ENCODE results near the gene NFYC. TPM values are rescaled to one million over a fixed set of nuclear protein-coding genes. Genes with fewer than 3 reads are reported as not detected.

The NFYC gene
- total RNA-seq, 4 donors from 2014 or later: 45.3 to 58.6 (median 57.4) TPM

DNA sequence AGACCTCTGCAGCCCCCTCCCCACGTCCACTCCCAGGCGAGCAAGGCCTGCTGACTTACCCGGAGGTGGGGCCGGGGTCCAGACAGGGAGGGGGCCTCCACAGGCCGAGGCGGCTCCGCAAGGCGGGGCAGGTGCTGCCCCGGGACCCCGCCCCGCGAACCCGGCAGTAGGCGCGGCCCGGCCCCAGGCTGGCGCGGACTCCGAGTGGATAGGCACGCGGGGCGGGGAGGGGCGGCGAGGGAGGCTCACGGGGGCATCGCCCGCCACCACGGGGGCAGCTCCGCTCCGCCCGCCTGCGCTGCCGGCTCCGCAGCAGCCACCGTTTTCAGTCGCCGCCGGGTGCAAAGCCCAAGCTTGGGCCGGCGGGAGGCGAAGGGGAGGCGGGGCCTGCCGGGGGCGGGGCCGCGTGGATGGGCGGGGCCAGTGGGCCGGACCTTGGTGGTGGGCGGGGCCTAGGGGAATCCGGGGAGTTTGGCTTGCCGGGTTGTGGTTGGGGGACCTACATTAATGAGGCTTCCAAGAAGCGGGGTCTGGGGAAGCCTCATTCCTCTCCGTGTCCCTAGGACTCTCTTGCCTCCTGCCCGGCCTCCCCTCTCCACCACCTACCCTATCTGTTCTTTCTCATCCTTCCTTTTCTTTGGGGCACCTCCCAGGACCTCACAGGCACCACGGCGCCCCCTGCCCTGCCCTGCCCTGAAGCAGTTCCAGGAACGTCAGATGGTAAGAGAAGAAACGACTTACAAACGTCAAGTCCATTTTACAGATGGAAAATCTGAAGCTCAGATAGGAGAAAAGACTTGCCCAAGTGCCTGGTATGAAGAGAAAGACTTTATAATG, 26.0 kb upstream of the NFYC start, which contains the start of gene RIMS3:
RIMS3 (minus strand) TSS at position 348 of the 837 bp plus-strand sequence. CDS start 23,757 bp downstream, outside the sequence.
- in situ Hi-C loops (cut with MboI; ENCODE audit: low sequenced_read_pairs in 4 of 4): no loop called here
- no peaks in the 10 kb centered on the region for H3K27me3 ChIP-seq
- H3K36me3 ChIP-seq: no peaks in the 10 kb centered on the region
- ATAC-seq: peak; percentile 84 to 85
- peak within 1 kb of the TSS; percentile 42 to 63 (median 54) for H3K4me3 ChIP-seq
- DNase-seq: peak; percentile 42 to 44
- intact Hi-C loops (cut with DNase I; ENCODE audit: low total_unique reads): no loop called here
- H3K9me3 ChIP-seq: no peaks in the 10 kb centered on the region
- no peak within 1 kb of the TSS for H3K27ac ChIP-seq
- TF ChIP-seq, protein P1, sequence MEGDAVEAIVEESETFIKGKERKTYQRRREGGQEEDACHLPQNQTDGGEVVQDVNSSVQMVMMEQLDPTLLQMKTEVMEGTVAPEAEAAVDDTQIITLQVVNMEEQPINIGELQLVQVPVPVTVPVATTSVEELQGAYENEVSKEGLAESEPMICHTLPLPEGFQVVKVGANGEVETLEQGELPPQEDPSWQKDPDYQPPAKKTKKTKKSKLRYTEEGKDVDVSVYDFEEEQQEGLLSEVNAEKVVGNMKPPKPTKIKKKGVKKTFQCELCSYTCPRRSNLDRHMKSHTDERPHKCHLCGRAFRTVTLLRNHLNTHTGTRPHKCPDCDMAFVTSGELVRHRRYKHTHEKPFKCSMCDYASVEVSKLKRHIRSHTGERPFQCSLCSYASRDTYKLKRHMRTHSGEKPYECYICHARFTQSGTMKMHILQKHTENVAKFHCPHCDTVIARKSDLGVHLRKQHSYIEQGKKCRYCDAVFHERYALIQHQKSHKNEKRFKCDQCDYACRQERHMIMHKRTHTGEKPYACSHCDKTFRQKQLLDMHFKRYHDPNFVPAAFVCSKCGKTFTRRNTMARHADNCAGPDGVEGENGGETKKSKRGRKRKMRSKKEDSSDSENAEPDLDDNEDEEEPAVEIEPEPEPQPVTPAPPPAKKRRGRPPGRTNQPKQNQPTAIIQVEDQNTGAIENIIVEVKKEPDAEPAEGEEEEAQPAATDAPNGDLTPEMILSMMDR (IDR thresholded peaks at IDR 0.05 in 4 of 5, conservative IDR thresholded peaks at IDR 0.05 in 1 of 5): no peak
- TF ChIP-seq POLR2A (IDR thresholded peaks at IDR 0.05): no peak
- peaks cover 4 to 6% of the 10 kb centered on the region in 2 donors for H3K4me1 ChIP-seq

DNA sequence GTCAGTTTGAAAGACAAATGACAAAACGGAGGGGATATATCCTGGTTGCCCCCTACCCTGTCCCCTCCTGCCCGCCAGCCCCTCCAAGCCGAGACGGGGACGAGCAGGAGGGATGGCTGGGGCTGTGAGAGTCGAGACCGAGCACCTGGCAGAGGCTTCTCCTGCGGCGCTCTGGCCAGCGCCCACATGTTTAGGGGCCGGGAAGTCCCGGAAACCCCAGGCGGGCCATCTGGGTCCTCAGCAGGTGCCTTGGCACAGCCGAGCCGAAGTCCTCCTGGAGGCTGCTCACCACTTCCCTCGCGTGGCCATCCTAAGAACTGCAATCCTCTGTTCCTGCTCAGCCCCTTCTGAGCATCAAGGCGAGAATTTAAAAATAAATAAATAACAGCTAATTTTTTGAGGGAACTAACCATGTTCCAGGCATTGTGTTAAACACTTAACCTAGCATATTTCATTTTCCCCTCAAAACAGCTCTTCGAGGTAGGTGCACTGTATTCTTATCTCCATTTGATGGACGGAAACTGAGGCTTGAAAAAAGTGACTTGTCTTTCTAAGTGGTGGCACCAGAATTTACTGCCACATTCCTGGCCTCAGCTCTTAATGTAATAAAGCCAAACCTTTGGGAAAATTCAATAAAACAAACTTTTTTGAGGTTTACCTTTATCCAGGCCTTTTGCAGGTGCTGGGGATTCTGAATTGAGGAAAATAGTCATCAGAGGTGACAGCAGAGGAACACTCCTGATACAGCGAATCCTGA, 22.6 kb upstream of the NFYC start:
- in situ Hi-C loops (cut with MboI; ENCODE audit: low sequenced_read_pairs in 4 of 4) (no loop called here), intact Hi-C loops (cut with DNase I; ENCODE audit: low total_unique reads) (loop anchor here (1.0 to 2.0 kb wide), 2 partner anchors 22 to 57 kb away; partner anchors contain the start of gene NFYC)
- peaks cover 4 to 6% of the 10 kb centered on the region in 2 donors for H3K4me1 ChIP-seq
- no peak overlapping the region for H3K27ac ChIP-seq
- no peaks in the 10 kb centered on the region for H3K27me3 ChIP-seq
- peak; percentile 64 to 74 for ATAC-seq
- H3K9me3 ChIP-seq: no peaks in the 10 kb centered on the region
- no peaks in the 10 kb centered on the region for H3K36me3 ChIP-seq
- DNase-seq: peak; percentile 30 to 63
- TF ChIP-seq, protein P1 (IDR thresholded peaks at IDR 0.05 in 4 of 5, conservative IDR thresholded peaks at IDR 0.05 in 1 of 5): peak; percentile 78 to 97 (median 83)
- TF ChIP-seq POLR2A (IDR thresholded peaks at IDR 0.05): no peak
- peak overlapping the region; percentile 32 to 44 (median 36) for H3K4me3 ChIP-seq

DNA sequence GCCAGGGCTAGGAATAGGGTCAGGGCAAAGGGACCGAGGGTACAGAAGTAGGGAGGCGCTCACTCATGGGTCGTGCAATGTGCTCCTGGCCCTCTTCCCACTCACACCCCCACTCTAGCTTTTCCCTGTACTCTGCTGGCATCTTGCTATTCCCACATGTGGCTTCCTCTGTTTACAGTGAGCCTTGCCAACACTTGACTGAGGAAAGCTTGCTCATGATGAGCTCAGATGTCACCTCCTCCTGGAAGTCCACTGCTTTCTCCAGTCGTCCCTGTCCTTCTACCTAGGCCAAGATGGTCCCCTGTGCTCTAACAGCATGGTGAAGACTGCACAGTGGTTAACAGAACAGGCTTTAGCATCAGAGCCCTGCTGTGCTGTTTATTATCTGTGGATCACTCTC, 18.1 kb upstream of the NFYC start:
- no peak for ATAC-seq

DNA sequence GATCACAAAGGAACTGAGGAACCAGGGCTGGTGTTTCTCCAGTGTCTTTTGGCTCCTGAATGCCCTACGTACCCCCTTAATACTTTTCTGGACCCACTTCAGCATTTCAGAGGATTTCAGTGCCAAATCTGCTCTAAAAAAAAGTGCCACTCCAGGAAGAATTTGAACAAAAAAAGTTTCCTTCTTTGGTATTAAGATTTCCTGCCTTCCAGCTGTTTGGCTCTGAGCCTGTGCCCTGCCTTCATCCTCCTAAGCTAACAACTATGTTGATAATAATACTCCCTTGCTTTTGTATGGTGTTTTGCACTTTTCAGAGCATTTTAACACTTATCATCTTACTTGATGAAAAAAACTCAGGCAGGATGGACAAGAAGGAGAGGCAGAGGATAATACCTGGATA, 15.0 kb upstream of the NFYC start:
- Histone ChIP-seq H3K9me3 (no peaks in the 10 kb centered on the region), H3K4me1 (no peaks in the 10 kb centered on the region), H3K27ac (no peak overlapping the region), H3K27me3 (no peaks in the 10 kb centered on the region), H3K36me3 (no peaks in the 10 kb centered on the region), H3K4me3 (no peak overlapping the region)
- ATAC-seq: no peak
- no peak for TF ChIP-seq POLR2A (IDR thresholded peaks at IDR 0.05)
- TF ChIP-seq, protein P1 (IDR thresholded peaks at IDR 0.05 in 4 of 5, conservative IDR thresholded peaks at IDR 0.05 in 1 of 5): no peak
- DNase-seq: no peak
- intact Hi-C loops (cut with DNase I; ENCODE audit: low total_unique reads): no loop called here
- in situ Hi-C loops (cut with MboI; ENCODE audit: low sequenced_read_pairs in 4 of 4): loop anchor here in 1 of 4 donors (10.0 kb wide), 1 partner anchor 62 kb away; no protein-coding TSS in a partner anchor

More for the DNA sequence above, 18.1 kb upstream of the NFYC start:
- DNase-seq: no peak
- H3K9me3 ChIP-seq: no peaks in the 10 kb centered on the region
- H3K27ac ChIP-seq: no peak overlapping the region
- H3K4me1 ChIP-seq: no peaks in the 10 kb centered on the region
- intact Hi-C loops (cut with DNase I; ENCODE audit: low total_unique reads) (no loop called here), in situ Hi-C loops (cut with MboI; ENCODE audit: low sequenced_read_pairs in 4 of 4) (loop anchor here in 1 of 4 donors (10.0 kb wide), 1 partner anchor 59 kb away; no protein-coding TSS in a partner anchor)
- no peaks in the 10 kb centered on the region for H3K36me3 ChIP-seq
- H3K4me3 ChIP-seq: no peak overlapping the region
- no peaks in the 10 kb centered on the region for H3K27me3 ChIP-seq
- no peak for TF ChIP-seq POLR2A (IDR thresholded peaks at IDR 0.05)
- TF ChIP-seq, protein P1 (IDR thresholded peaks at IDR 0.05 in 4 of 5, conservative IDR thresholded peaks at IDR 0.05 in 1 of 5): no peak
